ENCODE results near the gene C1D. TPM values are rescaled to one million over a fixed set of nuclear protein-coding genes. Genes with fewer than 3 reads are reported as not detected.

Gene C1D
- total RNA-seq, 2 experiments from 2014 or later: 16.2 to 16.4 TPM

DNA sequence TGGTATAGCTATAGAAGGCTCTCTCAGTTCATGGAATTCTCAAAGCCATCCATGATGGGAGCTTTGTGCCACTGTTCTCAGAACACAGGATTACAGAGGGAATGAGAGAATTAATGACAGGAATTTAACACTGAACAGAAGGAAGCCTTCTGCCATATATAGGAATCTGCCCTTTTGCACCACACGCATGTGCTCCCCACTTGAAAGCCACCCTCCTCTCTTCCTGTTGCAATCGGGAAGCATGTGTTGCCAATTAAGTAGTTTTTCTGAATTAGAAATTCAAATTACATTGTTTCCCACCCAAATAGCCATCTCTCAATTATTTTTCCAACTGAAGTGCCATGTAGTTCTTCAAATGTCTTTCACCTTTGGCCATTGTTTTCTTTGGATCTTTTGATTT lies 71.3 kb downstream of the C1D start:
- DNase-seq: no peak
- H3K9me3 ChIP-seq (ENCODE audit: control insufficient read depth in 1 of 2, insufficient read depth in 1 of 2, low read length in 2 of 2): no peaks in the 10 kb centered on the region
- TF ChIP-seq, protein P1, sequence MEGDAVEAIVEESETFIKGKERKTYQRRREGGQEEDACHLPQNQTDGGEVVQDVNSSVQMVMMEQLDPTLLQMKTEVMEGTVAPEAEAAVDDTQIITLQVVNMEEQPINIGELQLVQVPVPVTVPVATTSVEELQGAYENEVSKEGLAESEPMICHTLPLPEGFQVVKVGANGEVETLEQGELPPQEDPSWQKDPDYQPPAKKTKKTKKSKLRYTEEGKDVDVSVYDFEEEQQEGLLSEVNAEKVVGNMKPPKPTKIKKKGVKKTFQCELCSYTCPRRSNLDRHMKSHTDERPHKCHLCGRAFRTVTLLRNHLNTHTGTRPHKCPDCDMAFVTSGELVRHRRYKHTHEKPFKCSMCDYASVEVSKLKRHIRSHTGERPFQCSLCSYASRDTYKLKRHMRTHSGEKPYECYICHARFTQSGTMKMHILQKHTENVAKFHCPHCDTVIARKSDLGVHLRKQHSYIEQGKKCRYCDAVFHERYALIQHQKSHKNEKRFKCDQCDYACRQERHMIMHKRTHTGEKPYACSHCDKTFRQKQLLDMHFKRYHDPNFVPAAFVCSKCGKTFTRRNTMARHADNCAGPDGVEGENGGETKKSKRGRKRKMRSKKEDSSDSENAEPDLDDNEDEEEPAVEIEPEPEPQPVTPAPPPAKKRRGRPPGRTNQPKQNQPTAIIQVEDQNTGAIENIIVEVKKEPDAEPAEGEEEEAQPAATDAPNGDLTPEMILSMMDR (IDR thresholded peaks at IDR 0.05): no peak
- no peak overlapping the region for H3K4me3 ChIP-seq (ENCODE audit: low read length)
- Mint-ChIP-seq H3K9me3 (no peaks in the 10 kb centered on the region), H3K4me3 (no peak overlapping the region), H3K27me3 (peaks cover 11% of the 10 kb centered on the region), H3K27ac (no peak overlapping the region), H3K4me1 (ENCODE audit: low read depth) (no peaks in the 10 kb centered on the region), H3K36me3 (ENCODE audit: low read depth) (no peaks in the 10 kb centered on the region)
- ATAC-seq (ENCODE audit: poor library complexity): no peak
- H3K36me3 ChIP-seq (ENCODE audit: insufficient read depth, low read length): no peaks in the 10 kb centered on the region
- H3K27ac ChIP-seq (ENCODE audit: low read depth in 1 of 2, low read length in 2 of 2): no peak overlapping the region
- H3K27me3 ChIP-seq (ENCODE audit: control insufficient read depth in 1 of 2, insufficient read depth in 2 of 2, low read length in 2 of 2): no peaks in the 10 kb centered on the region
- POLR2A ChIA-PET: no interaction called here
- H3K4me1 ChIP-seq (ENCODE audit: insufficient read depth, low read length): no peaks in the 10 kb centered on the region
- CTCF ChIA-PET: no interaction called here
- intact Hi-C loops (cut with DNase I, micrococcal nuclease): no loop called here

Other genes starting within 250 kb of the C1D start
- gene PNO1, start 94.9 kb upstream of the C1D start, total RNA-seq: 10 to 100 TPM; 27.1 to 29.5 TPM
- gene PPP3R1, start 189.5 kb upstream of the C1D start, total RNA-seq: 10 to 100 TPM; 69.8 to 70.3 TPM

All from CD4-positive, alpha-beta T cell (primary cell).